H1 (cell line): ENCODE measurements around the gene PELI2. TPM values are rescaled to one million over a fixed set of nuclear protein-coding genes. Genes with fewer than 3 reads are reported as not detected.

Source experiments
- CHD1 ChIP-seq: IDR thresholded peaks from 2 replicates; pipeline ENCODE4 v1.6.1; 2012; ENCODE audit warnings: low read depth, low read length, improper control_type of control experiment
- CHD2 ChIP-seq: IDR thresholded peaks from 2 replicates; pipeline ENCODE4 v1.6.1; 2012; ENCODE audit warnings: low read length, improper control_type of control experiment
- JUN ChIP-seq: IDR thresholded peaks from 2 replicates; pipeline ENCODE4 v1.6.1; 2011; ENCODE audit warnings: low read depth, mild to moderate bottlenecking, improper control_type of control experiment, low read length
- SIX5 ChIP-seq: IDR thresholded peaks from 2 replicates; pipeline ENCODE4 v1.6.1; 2011; ENCODE audit warnings: mild to moderate bottlenecking, low read depth, low read length
- polyA plus RNA-seq, 7 experiments: library from polyadenylated mRNA; depleted of rRNA in 3 of 7; stranded (reverse) in 5 of 7; unstranded in 2 of 7; fragments of >200 nt in 5 of 7; fragments of 200-250 nt in 2 of 7; gene quantifications; 1 replicate in 5 of 7; 2 replicates in 1 of 7; 4 replicates in 1 of 7; pipeline versions ENCODE4 v1.2.1 to v1.2.3, GENCODE V29; 2011 to 2013; ENCODE audit warnings: missing spikeins in 2 of 7, mixed read lengths in 2 of 7
- total RNA-seq: library from RNA; stranded (reverse); fragmentation: NEBNext Ultra II Directional; extraction: Animal tissue kit (Norgen Biotek cat#: 25700); gene quantifications from 2 replicates; pipeline ENCODE4 v1.2.1, GENCODE V29; 2021
- TF ChIP-seq, protein P1 (sequence below): fragments of 300-600 bp; sonication (generic); IDR thresholded peaks from 2 replicates; pipeline ENCODE4 v1.7.1; 2012; ENCODE audit warnings: low read length, moderate library complexity, mild to moderate bottlenecking, inconsistent platforms; ENCODE audit not compliant: insufficient replicate concordance

PELI2 gene
- total and polyA plus RNA-seq, 2 of the 8 experiments (the other 6 are each of a cell fraction or from before 2014, with no cell fraction given), result 14.6 to 25.7 TPM

DNA sequence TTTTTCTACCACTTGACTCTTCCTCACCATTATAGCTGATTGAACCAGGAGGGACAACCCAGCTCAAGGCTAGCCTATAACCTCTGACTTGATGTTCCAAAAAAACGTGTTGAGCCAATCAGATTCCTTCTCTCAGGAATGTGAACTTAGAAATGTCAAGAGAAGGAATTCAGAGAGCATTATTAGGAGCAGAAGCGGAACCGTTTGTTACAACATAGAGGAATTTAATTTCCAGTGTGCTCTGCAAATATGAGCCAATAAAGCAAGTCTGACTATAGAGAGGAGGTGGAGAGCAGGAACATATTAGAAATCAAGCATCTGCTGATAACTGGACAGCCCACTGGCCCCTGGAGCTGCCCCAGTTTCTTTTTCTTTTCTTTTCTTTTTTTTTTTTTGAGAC lies 15.3 kb upstream of the PELI2 start (continued):
- TF ChIP-seq, protein P1, sequence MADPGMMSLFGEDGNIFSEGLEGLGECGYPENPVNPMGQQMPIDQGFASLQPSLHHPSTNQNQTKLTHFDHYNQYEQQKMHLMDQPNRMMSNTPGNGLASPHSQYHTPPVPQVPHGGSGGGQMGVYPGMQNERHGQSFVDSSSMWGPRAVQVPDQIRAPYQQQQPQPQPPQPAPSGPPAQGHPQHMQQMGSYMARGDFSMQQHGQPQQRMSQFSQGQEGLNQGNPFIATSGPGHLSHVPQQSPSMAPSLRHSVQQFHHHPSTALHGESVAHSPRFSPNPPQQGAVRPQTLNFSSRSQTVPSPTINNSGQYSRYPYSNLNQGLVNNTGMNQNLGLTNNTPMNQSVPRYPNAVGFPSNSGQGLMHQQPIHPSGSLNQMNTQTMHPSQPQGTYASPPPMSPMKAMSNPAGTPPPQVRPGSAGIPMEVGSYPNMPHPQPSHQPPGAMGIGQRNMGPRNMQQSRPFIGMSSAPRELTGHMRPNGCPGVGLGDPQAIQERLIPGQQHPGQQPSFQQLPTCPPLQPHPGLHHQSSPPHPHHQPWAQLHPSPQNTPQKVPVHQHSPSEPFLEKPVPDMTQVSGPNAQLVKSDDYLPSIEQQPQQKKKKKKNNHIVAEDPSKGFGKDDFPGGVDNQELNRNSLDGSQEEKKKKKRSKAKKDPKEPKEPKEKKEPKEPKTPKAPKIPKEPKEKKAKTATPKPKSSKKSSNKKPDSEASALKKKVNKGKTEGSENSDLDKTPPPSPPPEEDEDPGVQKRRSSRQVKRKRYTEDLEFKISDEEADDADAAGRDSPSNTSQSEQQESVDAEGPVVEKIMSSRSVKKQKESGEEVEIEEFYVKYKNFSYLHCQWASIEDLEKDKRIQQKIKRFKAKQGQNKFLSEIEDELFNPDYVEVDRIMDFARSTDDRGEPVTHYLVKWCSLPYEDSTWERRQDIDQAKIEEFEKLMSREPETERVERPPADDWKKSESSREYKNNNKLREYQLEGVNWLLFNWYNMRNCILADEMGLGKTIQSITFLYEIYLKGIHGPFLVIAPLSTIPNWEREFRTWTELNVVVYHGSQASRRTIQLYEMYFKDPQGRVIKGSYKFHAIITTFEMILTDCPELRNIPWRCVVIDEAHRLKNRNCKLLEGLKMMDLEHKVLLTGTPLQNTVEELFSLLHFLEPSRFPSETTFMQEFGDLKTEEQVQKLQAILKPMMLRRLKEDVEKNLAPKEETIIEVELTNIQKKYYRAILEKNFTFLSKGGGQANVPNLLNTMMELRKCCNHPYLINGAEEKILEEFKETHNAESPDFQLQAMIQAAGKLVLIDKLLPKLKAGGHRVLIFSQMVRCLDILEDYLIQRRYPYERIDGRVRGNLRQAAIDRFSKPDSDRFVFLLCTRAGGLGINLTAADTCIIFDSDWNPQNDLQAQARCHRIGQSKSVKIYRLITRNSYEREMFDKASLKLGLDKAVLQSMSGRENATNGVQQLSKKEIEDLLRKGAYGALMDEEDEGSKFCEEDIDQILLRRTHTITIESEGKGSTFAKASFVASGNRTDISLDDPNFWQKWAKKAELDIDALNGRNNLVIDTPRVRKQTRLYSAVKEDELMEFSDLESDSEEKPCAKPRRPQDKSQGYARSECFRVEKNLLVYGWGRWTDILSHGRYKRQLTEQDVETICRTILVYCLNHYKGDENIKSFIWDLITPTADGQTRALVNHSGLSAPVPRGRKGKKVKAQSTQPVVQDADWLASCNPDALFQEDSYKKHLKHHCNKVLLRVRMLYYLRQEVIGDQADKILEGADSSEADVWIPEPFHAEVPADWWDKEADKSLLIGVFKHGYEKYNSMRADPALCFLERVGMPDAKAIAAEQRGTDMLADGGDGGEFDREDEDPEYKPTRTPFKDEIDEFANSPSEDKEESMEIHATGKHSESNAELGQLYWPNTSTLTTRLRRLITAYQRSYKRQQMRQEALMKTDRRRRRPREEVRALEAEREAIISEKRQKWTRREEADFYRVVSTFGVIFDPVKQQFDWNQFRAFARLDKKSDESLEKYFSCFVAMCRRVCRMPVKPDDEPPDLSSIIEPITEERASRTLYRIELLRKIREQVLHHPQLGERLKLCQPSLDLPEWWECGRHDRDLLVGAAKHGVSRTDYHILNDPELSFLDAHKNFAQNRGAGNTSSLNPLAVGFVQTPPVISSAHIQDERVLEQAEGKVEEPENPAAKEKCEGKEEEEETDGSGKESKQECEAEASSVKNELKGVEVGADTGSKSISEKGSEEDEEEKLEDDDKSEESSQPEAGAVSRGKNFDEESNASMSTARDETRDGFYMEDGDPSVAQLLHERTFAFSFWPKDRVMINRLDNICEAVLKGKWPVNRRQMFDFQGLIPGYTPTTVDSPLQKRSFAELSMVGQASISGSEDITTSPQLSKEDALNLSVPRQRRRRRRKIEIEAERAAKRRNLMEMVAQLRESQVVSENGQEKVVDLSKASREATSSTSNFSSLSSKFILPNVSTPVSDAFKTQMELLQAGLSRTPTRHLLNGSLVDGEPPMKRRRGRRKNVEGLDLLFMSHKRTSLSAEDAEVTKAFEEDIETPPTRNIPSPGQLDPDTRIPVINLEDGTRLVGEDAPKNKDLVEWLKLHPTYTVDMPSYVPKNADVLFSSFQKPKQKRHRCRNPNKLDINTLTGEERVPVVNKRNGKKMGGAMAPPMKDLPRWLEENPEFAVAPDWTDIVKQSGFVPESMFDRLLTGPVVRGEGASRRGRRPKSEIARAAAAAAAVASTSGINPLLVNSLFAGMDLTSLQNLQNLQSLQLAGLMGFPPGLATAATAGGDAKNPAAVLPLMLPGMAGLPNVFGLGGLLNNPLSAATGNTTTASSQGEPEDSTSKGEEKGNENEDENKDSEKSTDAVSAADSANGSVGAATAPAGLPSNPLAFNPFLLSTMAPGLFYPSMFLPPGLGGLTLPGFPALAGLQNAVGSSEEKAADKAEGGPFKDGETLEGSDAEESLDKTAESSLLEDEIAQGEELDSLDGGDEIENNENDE, result no peak
- TF ChIP-seq JUN (no peak), SIX5 (no peak), CHD1 (no peak), CHD2 (no peak)
